SK-N-SH (cell line): ENCODE measurements around the gene MAP3K3. TPM values are rescaled to one million over a fixed set of nuclear protein-coding genes. Genes with fewer than 3 reads are reported as not detected.

ENCODE experiments used
- CTCF ChIA-PET: fragments of 300-600, 350-600 bp; formaldehyde crosslinking; extraction: SDS; loops from one replicate; lab custom pipeline; 2021; lab: Yijun Ruan, JAX
- POLR2A ChIA-PET: fragments of 350-600 bp; sonication (Branson Sonifier 250); formaldehyde crosslinking; extraction: SDS; loops from one replicate; lab custom pipeline; 2020; ENCODE audit warnings: antibody characterized with exemption, inconsistent platforms; lab: Yijun Ruan, JAX
- DNase-seq: peaks from one replicate; pipeline ENCODE4 v3.0.0; 2012
- H2AFZ ChIP-seq: fragments of 200-600 bp; sonication (generic); 2 replicates; pipeline ENCODE4 v1.8.1; 2016; ENCODE audit warnings: antibody characterized with exemption, mild to moderate bottlenecking, low read depth
- H3F3A ChIP-seq: fragments of 200-600 bp; sonication (generic); replicated peaks from 2 replicates; pipeline ENCODE3; 2016; ENCODE audit warnings: antibody characterized with exemption, mild to moderate bottlenecking; ENCODE audit not compliant: insufficient read depth
- H3K27ac ChIP-seq, 2 experiments: fragments of 200-500 bp in 1 of 2; fragments of 200-600 bp in 1 of 2; sonication (Bioruptor generic) in 1 of 2; sonication (generic), shearing (Covaris generic) in 1 of 2; 2 replicates each; pipeline versions ENCODE4 v1.5.1 to v1.6.1; 2014 to 2016; ENCODE audit warnings: low read depth in 2 of 2, inconsistent platforms in 1 of 2, low read length in 1 of 2, mild to moderate bottlenecking in 1 of 2, mixed read lengths in 1 of 2
- H3K27me3 ChIP-seq: fragments of 200-600 bp; sonication (generic), shearing (Covaris generic); 2 replicates; pipeline ENCODE4 v1.6.1; 2016; ENCODE audit warnings: mixed run types; ENCODE audit not compliant: insufficient read depth
- H3K36me3 ChIP-seq, 2 experiments: fragments of 200-500 bp in 1 of 2; fragments of 200-600 bp in 1 of 2; sonication (Bioruptor generic) in 1 of 2; sonication (generic) in 1 of 2; replicated peaks in 1 of 2; 2 replicates each; pipeline versions ENCODE3 to v1.5.1; 2014 to 2016; ENCODE audit warnings: low read length in 1 of 2, mild to moderate bottlenecking in 1 of 2; ENCODE audit not compliant: insufficient read depth in 2 of 2, control insufficient read depth in 1 of 2
- H3K4me1 ChIP-seq, 2 experiments: fragments of 200-500 bp in 1 of 2; fragments of 200-600 bp in 1 of 2; sonication (Bioruptor generic) in 1 of 2; sonication (generic), shearing (Covaris generic) in 1 of 2; 2 replicates each; pipeline versions ENCODE4 v1.5.1 to v1.6.1; 2014 to 2016; ENCODE audit warnings: low read depth in 1 of 2, low read length in 1 of 2, mixed run types in 1 of 2; ENCODE audit not compliant: insufficient read depth in 2 of 2, control insufficient read depth in 1 of 2
- H3K4me2 ChIP-seq: fragments of 200-600 bp; sonication (generic), shearing (Covaris generic); 2 replicates; pipeline ENCODE4 v1.6.1; 2017; ENCODE audit warnings: mixed run types
- H3K4me3 ChIP-seq, 2 experiments: fragments of 200-500 bp in 1 of 2; fragments of 200-600 bp in 1 of 2; sonication (Bioruptor generic) in 1 of 2; sonication (generic), shearing (Covaris generic) in 1 of 2; 2 replicates each; pipeline versions ENCODE4 v1.5.1 to v1.8.1; 2014 to 2016; ENCODE audit warnings: low read depth in 2 of 2, inconsistent platforms in 1 of 2, low read length in 1 of 2, mild to moderate bottlenecking in 1 of 2, mixed read lengths in 1 of 2, moderate library complexity in 1 of 2
- H3K79me2 ChIP-seq: fragments of 200-600 bp; sonication (generic); 2 replicates; pipeline ENCODE4 v1.8.1; 2017; ENCODE audit warnings: mild to moderate bottlenecking; ENCODE audit not compliant: insufficient read depth
- H3K9ac ChIP-seq: fragments of 200-600 bp; sonication (generic); 2 replicates; pipeline ENCODE4 v1.6.1; 2017; ENCODE audit warnings: mixed run types
- H3K9me2 ChIP-seq: fragments of 200-600 bp; sonication (generic); 2 replicates; pipeline ENCODE4 v1.6.1; 2017; ENCODE audit warnings: mixed run types
- H3K9me3 ChIP-seq: fragments of 200-600 bp; sonication (generic); 2 replicates; pipeline ENCODE4 v1.6.1; 2017; ENCODE audit warnings: mixed run types, mild to moderate bottlenecking, moderate library complexity
- H4K20me1 ChIP-seq: fragments of 200-600 bp; sonication (generic); 2 replicates; pipeline ENCODE4 v1.6.1; 2017; ENCODE audit warnings: mild to moderate bottlenecking, mixed run types; ENCODE audit not compliant: insufficient read depth
- CHD2 ChIP-seq: fragments of 150-350 bp; IDR thresholded peaks from 2 replicates; pipeline ENCODE4 v1.6.1; 2018; ENCODE audit warnings: low read length; ENCODE audit not compliant: partially characterized antibody
- CTCF ChIP-seq: fragments of 200-600 bp; sonication (generic); IDR thresholded peaks from 2 replicates; pipeline ENCODE4 v1.6.1; 2017; ENCODE audit warnings: antibody characterized with exemption, mild to moderate bottlenecking, moderate library complexity
- ELF1 ChIP-seq: IDR thresholded peaks from 2 replicates; pipeline ENCODE4 v1.4.0; 2012
- FOSL2 ChIP-seq: IDR thresholded peaks from 2 replicates; pipeline ENCODE4 v1.4.0; 2012; ENCODE audit warnings: low read depth, mild to moderate bottlenecking, moderate library complexity, borderline replicate concordance
- FOXM1 ChIP-seq: IDR thresholded peaks from 2 replicates; pipeline ENCODE4 v1.4.0; 2012; ENCODE audit warnings: low read depth, mild to moderate bottlenecking
- GABPA ChIP-seq: IDR thresholded peaks from 2 replicates; pipeline ENCODE4 v1.4.0; 2012; ENCODE audit warnings: low read depth, mild to moderate bottlenecking
- GATA2 ChIP-seq: sonication (generic); formaldehyde crosslinking; IDR thresholded peaks from 2 replicates; pipeline ENCODE4 v1.5.0; 2020; ENCODE audit warnings: mild to moderate bottlenecking, missing genetic modification reagents
- POLR2AphosphoS5 ChIP-seq: IDR thresholded peaks from 2 replicates; pipeline ENCODE4 v1.6.1; 2012; ENCODE audit warnings: low read depth, low read length
- RFX5 ChIP-seq: IDR thresholded peaks from 2 replicates; pipeline ENCODE4 v1.6.1; 2012; ENCODE audit warnings: mild to moderate bottlenecking, improper control_type of control experiment, low read length
- SIN3A ChIP-seq: IDR thresholded peaks from 2 replicates; pipeline ENCODE4 v1.6.1; 2012; ENCODE audit warnings: low read depth, mild to moderate bottlenecking, low read length, moderate library complexity, borderline replicate concordance
- TAF1 ChIP-seq: IDR thresholded peaks from 2 replicates; pipeline ENCODE4 v1.6.1; 2012; ENCODE audit warnings: low read depth, mild to moderate bottlenecking, low read length, moderate library complexity, borderline replicate concordance
- TCF12 ChIP-seq: IDR thresholded peaks from 2 replicates; pipeline ENCODE4 v1.4.0; 2012
- TEAD4 ChIP-seq: IDR thresholded peaks from 2 replicates; pipeline ENCODE4 v1.4.0; 2012; ENCODE audit warnings: mild to moderate bottlenecking, borderline replicate concordance; ENCODE audit not compliant: insufficient read depth
- YY1 ChIP-seq: IDR thresholded peaks from 2 replicates; pipeline ENCODE4 v1.4.0; 2012; ENCODE audit warnings: low read depth, mild to moderate bottlenecking
- WGBS: methylation state at CpG from one replicate; pipeline ENCODE4 v1.1.6; 2017; ENCODE audit warnings: low lambda C conversion rate; 5-methylcytosine and 5-hydroxymethylcytosine counted together
- polyA plus RNA-seq, 3 experiments: library from polyadenylated mRNA; depleted of rRNA; stranded (reverse); fragments of >200 nt; gene quantifications; 2 replicates each; pipeline ENCODE4 v1.2.3, GENCODE V29; 2012
- TF ChIP-seq, protein P1 (sequence below): IDR thresholded peaks from 2 replicates; pipeline ENCODE4; 2012
- TF ChIP-seq, protein P2 (sequence below): IDR thresholded peaks from 2 replicates; pipeline ENCODE4 v1.6.1; 2012; ENCODE audit warnings: mild to moderate bottlenecking, low read depth, low read length, moderate library complexity
- TF ChIP-seq, protein P3 (sequence below): IDR thresholded peaks from 2 replicates; pipeline ENCODE4 v1.4.0; 2012; ENCODE audit warnings: low read depth

The MAP3K3 gene
- polyA plus RNA-seq, 1 of the 3 experiments (the other 2 are of a cell fraction): 25.3 TPM

DNA sequence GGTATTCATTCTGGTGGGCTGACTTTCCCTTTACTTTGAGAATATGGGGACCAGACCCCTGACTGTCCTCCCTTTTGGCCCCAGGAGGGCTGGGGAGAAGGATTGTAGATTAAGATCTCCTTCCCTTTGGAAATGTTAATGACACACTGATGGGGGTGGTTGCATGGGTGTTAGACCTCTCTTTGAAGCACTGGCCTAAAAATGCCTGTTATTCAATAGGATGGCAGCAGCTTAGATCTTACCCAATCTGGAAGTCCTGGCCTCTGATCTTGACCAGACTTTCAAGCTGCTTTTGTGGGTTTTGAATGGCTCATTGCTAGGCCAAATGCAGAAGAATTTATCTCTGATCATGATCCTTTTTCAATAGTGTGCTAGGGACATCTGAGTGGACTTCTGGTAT, 25.7 kb downstream of the MAP3K3 start:
- peaks cover 3% of the 10 kb centered on the region for H3F3A ChIP-seq
- H4K20me1 ChIP-seq: no peaks in the 10 kb centered on the region
- H3K9ac ChIP-seq: no peak overlapping the region
- H3K27ac ChIP-seq: no peak overlapping the region
- H3K4me2 ChIP-seq: no peak overlapping the region
- no peak overlapping the region for H3K4me3 ChIP-seq
- DNase-seq: no peak
- H2AFZ ChIP-seq: no peak overlapping the region
- H3K36me3 ChIP-seq: peaks cover 6 to 20% of the 10 kb centered on the region in 2 experiments
- H3K9me3 ChIP-seq: no peaks in the 10 kb centered on the region
- no peaks in the 10 kb centered on the region for H3K27me3 ChIP-seq
- H3K79me2 ChIP-seq: no peaks in the 10 kb centered on the region
- no peak for TF ChIP-seq TEAD4
- no peak for TF ChIP-seq GATA2 (CRISPR knock-in tag)
- no peak for TF ChIP-seq TCF12
- no peak for TF ChIP-seq CHD2
- no peak for TF ChIP-seq POLR2AphosphoS5
- TF ChIP-seq ELF1: no peak
- no peak for TF ChIP-seq GABPA
- TF ChIP-seq YY1: no peak
- TF ChIP-seq FOXM1: no peak
- TF ChIP-seq CTCF: no peak
- TF ChIP-seq FOSL2: no peak
- POLR2A ChIA-PET: no interaction called here
- H3K4me1 ChIP-seq: no peaks in the 10 kb centered on the region
- no peaks in the 10 kb centered on the region for H3K9me2 ChIP-seq
- CTCF ChIA-PET: interaction anchor here (0.8 to 2.9 kb wide), 4 partner anchors 12 to 180 kb away, joined by 3 to 13 read pairs (median 4); no protein-coding TSS in a partner anchor

- no peaks in the 10 kb centered on the region for H3K27me3 ChIP-seq
- TF ChIP-seq, protein P1, sequence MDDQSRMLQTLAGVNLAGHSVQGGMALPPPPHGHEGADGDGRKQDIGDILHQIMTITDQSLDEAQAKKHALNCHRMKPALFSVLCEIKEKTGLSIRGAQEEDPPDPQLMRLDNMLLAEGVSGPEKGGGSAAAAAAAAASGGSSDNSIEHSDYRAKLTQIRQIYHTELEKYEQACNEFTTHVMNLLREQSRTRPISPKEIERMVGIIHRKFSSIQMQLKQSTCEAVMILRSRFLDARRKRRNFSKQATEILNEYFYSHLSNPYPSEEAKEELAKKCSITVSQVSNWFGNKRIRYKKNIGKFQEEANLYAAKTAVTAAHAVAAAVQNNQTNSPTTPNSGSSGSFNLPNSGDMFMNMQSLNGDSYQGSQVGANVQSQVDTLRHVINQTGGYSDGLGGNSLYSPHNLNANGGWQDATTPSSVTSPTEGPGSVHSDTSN: no peak
- TF ChIP-seq SIN3A (no peak), RFX5 (no peak), GABPA (no peak), TCF12 (no peak), TAF1 (no peak)
- TF ChIP-seq, protein P2, sequence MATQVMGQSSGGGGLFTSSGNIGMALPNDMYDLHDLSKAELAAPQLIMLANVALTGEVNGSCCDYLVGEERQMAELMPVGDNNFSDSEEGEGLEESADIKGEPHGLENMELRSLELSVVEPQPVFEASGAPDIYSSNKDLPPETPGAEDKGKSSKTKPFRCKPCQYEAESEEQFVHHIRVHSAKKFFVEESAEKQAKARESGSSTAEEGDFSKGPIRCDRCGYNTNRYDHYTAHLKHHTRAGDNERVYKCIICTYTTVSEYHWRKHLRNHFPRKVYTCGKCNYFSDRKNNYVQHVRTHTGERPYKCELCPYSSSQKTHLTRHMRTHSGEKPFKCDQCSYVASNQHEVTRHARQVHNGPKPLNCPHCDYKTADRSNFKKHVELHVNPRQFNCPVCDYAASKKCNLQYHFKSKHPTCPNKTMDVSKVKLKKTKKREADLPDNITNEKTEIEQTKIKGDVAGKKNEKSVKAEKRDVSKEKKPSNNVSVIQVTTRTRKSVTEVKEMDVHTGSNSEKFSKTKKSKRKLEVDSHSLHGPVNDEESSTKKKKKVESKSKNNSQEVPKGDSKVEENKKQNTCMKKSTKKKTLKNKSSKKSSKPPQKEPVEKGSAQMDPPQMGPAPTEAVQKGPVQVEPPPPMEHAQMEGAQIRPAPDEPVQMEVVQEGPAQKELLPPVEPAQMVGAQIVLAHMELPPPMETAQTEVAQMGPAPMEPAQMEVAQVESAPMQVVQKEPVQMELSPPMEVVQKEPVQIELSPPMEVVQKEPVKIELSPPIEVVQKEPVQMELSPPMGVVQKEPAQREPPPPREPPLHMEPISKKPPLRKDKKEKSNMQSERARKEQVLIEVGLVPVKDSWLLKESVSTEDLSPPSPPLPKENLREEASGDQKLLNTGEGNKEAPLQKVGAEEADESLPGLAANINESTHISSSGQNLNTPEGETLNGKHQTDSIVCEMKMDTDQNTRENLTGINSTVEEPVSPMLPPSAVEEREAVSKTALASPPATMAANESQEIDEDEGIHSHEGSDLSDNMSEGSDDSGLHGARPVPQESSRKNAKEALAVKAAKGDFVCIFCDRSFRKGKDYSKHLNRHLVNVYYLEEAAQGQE: no peak
- TF ChIP-seq, protein P3, sequence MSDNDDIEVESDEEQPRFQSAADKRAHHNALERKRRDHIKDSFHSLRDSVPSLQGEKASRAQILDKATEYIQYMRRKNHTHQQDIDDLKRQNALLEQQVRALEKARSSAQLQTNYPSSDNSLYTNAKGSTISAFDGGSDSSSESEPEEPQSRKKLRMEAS: no peak
- WGBS: 93% methylated on average over 1 of the region's 1 CpG
- H3K4me3 ChIP-seq: no peak overlapping the region
- POLR2A ChIA-PET: no interaction called here
- no peaks in the 10 kb centered on the region for H4K20me1 ChIP-seq
- no peak overlapping the region for H3K27ac ChIP-seq
- no peak overlapping the region for H2AFZ ChIP-seq
- peaks cover 5% of the 10 kb centered on the region for H3F3A ChIP-seq
- CTCF ChIA-PET: no interaction called here
- peaks cover 9 to 20% of the 10 kb centered on the region in 2 experiments for H3K36me3 ChIP-seq
- no peak overlapping the region for H3K4me2 ChIP-seq
- H3K4me1 ChIP-seq: no peaks in the 10 kb centered on the region
- H3K9ac ChIP-seq: no peak overlapping the region
- no peaks in the 10 kb centered on the region for H3K9me2 ChIP-seq
- no peaks in the 10 kb centered on the region for H3K9me3 ChIP-seq
- DNase-seq: no peak
- H3K79me2 ChIP-seq: no peaks in the 10 kb centered on the region
Measured at GRCh38 chr17:63649813-63650212, 27.6 kb downstream of the MAP3K3 start.
